Prostate gland (tissue), 2 donors: ENCODE results near the gene CIP2A.

ENCODE experiments used
- CTCF ChIP-seq, 4 experiments: fragments of 200-600 bp in 2 of 4; fragments of 450-650 bp in 2 of 4; sonication (generic) in 2 of 4; IDR thresholded peaks; 1 replicate in 3 of 4; 2 replicates in 1 of 4; pipeline ENCODE4 v1.5.1; 2016 to 2019; ENCODE audit warnings: antibody characterized with exemption in 4 of 4, mild to moderate bottlenecking in 2 of 4, moderate library complexity in 2 of 4
- POLR2A ChIP-seq: fragments of 450-650 bp; IDR thresholded peaks from one replicate; pipeline ENCODE4 v1.6.1; 2016; ENCODE audit warnings: antibody characterized with exemption, mild to moderate bottlenecking

DNA sequence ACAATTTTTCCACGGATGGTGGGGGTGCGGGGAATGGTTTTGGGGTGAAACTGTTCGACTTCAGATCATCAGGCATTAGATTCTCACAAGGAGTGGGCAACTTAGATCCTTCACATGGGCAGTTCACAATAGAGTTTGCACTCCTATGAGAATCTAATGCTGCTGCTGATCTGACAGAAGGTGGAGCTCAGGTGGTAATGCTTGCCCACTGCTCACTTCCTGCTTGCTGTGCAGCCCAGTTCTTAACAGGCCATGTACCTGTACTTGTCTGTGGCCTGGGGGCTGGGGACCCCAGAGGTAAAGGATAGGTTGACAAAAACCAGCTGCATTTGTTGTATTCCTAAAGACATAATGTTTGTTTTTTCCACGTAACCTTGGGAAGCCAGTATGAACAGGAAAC lies 16.3 kb upstream of the CIP2A start:
- TF ChIP-seq CTCF (IDR thresholded peaks at IDR 0.05) (no peak), POLR2A (no peak)
